Spleen (tissue), 7 donors: ENCODE measurements around the gene CETN1.

ENCODE experiments used
- POLR2A ChIP-seq, 3 donors: fragments of 450-650 bp; IDR thresholded peaks; one replicate each; pipeline ENCODE4 v1.5.1; 2017; ENCODE audit warnings: antibody characterized with exemption in 3 of 3, mild to moderate bottlenecking in 1 of 3
- TF ChIP-seq, protein P1 (sequence below), 11 experiments: fragments of 200-600 bp in 7 of 11; fragments of 450-650 bp in 4 of 11; sonication (generic) in 4 of 11; IDR thresholded peaks in 8 of 11; conservative IDR thresholded peaks in 3 of 11; 1 replicate in 7 of 11; 2 replicates in 4 of 11; pipeline versions ENCODE4 v1.4.0 to v1.8.0; 2016 to 2021; ENCODE audit warnings: antibody characterized with exemption in 11 of 11, inconsistent platforms in 4 of 11, mild to moderate bottlenecking in 1 of 11
- donor health status: DM: no; HTN: no; CAD: no; lungs with moderate emphysema.
- donor health status: DM: no; HTN: no; CAD: no.
- donor health status: DM: no; HTN: no; CAD: no.

GRCh38 chr18:549967-550366, 30.2 kb upstream of the CETN1 start:
- TF ChIP-seq, protein P1, sequence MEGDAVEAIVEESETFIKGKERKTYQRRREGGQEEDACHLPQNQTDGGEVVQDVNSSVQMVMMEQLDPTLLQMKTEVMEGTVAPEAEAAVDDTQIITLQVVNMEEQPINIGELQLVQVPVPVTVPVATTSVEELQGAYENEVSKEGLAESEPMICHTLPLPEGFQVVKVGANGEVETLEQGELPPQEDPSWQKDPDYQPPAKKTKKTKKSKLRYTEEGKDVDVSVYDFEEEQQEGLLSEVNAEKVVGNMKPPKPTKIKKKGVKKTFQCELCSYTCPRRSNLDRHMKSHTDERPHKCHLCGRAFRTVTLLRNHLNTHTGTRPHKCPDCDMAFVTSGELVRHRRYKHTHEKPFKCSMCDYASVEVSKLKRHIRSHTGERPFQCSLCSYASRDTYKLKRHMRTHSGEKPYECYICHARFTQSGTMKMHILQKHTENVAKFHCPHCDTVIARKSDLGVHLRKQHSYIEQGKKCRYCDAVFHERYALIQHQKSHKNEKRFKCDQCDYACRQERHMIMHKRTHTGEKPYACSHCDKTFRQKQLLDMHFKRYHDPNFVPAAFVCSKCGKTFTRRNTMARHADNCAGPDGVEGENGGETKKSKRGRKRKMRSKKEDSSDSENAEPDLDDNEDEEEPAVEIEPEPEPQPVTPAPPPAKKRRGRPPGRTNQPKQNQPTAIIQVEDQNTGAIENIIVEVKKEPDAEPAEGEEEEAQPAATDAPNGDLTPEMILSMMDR (IDR thresholded peaks at IDR 0.05 in 8 of 11, conservative IDR thresholded peaks at IDR 0.05 in 3 of 11) = no peak
- no peak for TF ChIP-seq POLR2A (IDR thresholded peaks at IDR 0.05)
